GM19372 (cell line): ENCODE measurements around the gene LRRC1.
A peak's percentile ranks its signal among the peaks of the same experiment; 100 is the strongest.
"Not testable (repeated sequence)": the region's sequence is repeated elsewhere in the genome, so short reads cannot be mapped to it uniquely, and the experiment has no call there.

ENCODE experiments used
- ATAC-seq: cut with Tn5 transposase; IDR thresholded peaks from one replicate; pipeline ENCODE4 v1.9.1; 2021; ENCODE audit warnings: mild to moderate bottlenecking, low read depth, moderate library complexity; ENCODE audit not compliant: unreplicated experiment

LRRC1 gene

DNA sequence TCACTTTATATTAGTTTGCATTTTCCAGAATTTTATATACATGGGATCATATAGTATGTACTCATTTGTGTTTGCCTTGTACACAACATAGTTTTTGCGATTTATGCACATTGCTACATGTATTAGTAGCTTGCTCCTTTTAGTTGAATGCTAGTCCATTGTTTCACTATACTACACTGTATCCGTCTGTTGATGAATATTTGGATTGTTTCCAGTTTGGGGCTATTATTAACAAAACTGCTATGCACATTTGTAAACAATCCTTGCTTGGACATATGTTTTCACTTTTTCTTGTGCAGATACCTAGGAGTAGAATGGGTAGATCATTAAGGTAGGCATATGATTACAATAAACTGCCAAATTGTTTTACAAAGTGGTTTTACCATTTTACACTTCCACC lies 3.9 kb upstream of the LRRC1 start:
- ATAC-seq = no peak

DNA sequence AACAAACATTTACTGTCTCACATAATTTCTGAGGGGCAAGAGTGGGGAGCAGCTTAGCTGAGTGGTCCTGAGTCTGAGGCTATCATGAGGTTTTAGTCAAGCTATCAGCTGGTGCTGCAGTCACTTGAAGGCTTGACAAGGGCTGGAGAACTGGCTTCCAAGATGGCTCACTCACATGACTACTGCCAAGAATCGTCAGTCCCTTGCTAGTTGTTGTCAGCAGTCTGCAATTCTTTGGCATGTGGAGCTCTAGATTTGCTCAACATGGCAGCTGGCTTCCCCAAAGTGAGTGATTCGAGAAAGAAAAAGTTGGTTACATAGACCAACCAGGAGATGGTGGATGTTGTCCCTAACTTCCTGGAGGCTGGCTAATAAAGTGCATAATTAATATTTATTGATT lies 2.8 kb upstream of the LRRC1 start:
- ATAC-seq = no peak

GRCh38 chr6:53792973-53793317 lies 1.9 kb upstream of the LRRC1 start:
- no peak for ATAC-seq

DNA sequence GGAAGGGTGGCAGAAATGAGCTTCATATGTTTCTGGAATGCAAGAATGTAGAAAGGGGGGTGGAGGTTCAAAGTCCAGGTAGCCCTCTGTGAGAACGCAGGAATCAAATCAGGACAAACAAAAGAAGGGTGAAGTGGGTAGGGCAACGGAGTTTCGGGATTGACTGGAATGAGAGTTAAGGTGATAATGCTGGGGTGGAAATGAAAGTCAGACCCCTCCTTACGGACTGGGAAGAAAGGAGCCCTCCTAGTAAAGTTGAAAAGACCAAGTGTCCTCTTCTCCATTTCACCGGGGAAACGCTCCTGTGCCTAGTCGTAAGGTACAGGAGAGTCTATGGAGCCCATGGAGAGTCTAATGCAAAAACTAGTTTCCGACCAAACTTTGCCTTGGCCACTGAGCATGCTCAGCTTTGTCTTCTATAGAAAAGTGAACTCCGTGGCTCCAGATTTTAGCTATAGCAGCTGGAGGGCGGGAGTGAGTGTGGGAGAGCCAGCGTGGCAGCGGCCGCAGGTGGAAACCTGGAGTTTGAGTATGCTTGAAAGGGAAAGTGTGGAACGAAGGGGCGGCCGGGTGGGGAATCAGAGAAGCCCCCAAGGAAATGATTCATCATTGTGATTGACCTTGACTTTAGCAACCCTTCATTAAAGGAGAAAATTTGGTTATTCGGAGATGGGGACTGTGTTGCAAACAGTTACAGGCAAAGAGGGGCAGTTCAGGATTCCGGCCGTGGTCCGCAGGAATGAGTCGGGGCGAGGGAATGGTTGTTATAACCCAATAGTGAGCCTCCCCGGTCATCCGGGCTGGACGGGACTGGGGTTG lies 1.3 kb upstream of the LRRC1 start:
- ATAC-seq = no peak

DNA sequence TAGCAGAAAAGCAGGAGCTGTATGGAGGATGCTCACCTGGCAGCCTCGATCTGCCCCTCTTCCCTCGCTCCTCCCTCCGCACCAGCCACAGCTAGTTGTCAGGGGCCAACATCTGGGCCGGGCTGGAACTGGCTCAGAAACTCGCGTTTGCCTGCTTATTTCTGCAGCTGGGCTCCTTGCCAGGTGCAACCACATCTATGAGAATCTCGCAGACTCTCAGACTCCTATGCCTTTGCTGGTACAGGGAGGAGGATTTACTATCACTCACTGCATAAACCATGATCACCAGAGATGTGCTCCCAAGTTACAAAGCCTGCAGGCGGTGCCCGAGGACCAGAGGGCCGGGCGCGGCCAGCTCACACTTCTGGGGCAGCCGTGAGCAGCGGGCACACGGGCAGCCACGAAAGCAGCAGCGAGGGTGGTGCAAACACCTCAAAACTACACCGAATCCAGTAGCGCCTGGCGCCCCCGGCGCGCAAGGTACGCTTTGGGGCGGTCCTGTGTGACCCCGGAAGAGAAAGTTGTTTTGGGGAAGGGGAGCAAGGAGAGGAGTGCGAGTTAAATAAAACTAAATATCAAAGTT lies 577 bp upstream of the LRRC1 start:
- ATAC-seq = peak; percentile 44

- ATAC-seq = peak; percentile 23
These were observed 516 bp downstream of the LRRC1 start for GRCh38 chr6:53795340-53795701.

DNA sequence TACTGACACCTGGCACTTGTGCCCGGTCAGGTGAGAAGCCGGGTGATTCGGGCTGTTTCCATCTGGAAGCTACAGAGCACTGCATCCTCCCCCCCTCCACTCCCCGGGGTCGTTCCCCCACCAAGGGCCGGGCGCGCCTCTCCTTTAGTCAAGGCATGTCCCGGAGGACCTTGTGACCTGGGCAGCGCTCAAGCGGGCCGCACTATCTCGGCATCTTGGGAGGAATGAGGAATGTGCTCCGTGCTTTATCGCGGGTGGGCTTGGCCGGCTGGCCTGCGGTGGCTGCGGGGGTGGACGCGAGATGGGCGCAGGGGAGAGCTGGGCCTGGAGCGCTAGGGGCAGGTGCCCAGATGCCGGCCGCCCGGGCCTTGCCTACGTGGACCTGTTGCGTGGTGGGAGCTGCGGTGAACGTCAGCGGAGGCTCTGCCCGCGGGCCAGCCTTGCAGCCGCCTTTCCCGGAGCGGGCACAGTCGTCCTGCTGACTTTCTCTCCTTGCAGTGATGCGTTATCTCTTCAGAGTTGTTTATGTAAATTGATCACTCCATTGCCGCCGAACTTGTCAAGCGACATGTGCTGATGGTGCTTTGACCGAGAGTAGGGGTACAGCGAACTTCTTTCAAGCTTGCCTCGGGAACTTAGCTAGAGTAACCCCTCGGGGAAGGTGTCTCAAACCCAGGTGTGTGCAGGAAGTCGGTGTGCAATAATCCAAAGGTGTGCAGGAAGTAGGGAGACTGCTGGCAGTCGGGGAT lies 1.1 kb downstream of the LRRC1 start:
- ATAC-seq = no peak

- ATAC-seq = no peak
These were observed 1.6 kb downstream of the LRRC1 start for GRCh38 chr6:53796451-53796780.

DNA sequence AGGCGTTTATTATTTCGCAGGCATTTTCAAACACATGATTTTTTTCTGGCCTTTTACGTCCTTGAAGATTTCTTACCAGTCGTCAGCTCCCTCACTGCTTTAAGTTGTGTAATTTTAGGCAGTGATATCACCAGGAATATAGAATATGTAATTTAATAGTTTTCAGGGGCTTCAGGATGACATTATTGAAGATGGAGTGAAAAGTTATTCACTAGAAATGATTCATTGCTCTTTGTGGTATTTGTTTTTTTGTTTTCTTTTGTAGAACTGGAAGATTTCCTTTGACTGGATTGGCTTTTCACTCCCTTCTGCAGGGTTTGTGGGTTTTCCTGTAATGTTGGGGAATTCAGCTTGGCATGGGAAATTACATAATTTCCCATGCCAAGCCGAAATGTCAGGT lies 2.0 kb downstream of the LRRC1 start:
- ATAC-seq = no peak

GRCh38 chr6:53797304-53797703 lies 2.5 kb downstream of the LRRC1 start:
- no peak for ATAC-seq

DNA sequence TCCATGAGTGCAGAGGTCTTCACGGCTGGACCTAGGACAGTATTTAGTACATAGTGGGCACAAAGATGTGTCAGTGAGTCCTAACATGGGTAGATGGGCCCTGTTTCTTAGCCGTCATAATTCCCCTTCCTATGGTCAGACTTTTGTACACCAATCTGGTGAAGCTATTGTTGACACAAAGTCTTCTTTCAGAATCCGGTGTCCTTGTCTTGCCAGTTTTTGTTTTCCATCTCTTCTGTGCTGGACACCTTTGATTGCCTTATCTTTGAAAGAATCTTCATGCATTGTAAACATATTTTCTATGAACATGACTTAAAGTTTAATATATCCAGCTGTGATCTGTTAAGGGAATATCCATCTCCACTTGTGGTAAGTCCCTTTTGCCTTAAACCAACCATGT lies 4.5 kb downstream of the LRRC1 start:
- ATAC-seq = no peak

DNA sequence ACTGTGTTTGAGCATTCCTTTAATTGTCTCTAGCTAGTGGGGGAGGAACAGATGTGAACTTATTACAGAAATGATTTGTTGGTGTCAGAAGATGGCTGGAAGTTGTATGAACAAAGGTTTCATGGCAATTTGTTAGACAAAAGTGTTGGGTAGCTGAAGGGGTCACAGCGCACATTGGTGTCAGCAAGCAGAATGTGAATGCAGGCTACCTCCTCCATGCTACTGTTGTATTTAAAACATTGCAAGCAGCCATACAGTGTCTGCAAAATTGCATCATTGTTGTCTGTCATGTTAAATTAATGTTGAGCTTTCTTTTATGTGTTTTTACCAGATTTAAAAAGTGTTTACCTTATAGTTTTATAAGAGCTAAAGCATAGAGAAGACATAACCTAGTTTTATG lies 6.2 kb downstream of the LRRC1 start:
- ATAC-seq = no peak

GRCh38 chr6:53802582-53802981 lies 7.8 kb downstream of the LRRC1 start:
- ATAC-seq = no peak

DNA sequence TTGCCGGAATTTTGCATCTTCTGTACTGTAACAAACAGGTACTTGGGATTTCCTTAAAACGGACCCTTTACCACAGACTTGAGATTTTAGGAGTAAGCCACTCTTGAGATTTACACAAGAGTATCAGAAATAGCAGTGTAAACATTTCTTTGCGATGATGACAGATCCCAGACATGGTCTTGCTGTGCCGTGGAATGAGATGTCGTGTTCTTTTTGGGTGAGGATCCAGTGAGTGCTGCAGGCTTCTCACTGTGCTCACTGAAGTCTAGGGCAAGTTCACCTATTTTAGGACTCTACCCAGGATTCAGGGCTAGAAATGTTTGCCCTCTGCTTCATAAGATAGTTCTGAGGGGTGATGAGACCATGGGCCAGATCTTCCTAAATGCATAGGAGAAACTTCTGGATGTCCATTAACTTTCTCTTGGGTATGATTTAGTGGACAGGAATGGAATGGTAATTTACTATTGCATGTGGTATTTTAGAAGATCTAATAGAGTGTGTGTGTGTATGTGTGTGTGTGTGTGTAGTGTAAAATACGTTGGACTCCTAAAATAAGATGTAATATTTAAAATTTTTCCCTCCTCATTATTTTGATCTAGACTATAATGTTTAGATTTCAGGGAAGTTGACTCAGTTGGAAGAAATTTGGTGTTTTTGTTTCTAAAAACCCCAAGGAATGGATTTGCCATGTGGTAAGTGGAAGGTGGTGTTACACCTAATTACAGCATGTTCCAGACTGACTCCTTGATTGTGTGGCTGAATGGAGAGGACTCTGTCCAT lies 8.5 kb downstream of the LRRC1 start:
- no peak for ATAC-seq

DNA sequence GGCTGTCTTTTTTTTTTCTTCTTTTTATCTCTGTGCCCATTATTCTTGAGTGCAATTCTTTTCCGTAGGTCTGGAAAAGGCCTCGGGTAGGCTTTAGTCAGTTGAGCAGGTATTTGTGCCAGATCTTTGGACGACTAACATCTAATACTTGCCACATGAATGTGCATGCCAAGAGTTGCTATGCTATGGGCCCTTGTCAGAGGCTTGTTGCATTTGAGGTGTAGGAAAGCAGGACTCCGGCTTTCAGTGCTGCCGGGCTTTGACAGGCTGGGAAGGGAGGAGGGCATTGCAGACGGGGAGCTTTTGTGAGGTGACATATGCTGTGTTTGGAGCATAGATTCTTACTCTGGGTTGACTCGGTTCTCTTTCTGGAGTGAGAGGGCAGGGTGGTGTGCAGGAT lies 10.2 kb downstream of the LRRC1 start:
- no peak for ATAC-seq

DNA sequence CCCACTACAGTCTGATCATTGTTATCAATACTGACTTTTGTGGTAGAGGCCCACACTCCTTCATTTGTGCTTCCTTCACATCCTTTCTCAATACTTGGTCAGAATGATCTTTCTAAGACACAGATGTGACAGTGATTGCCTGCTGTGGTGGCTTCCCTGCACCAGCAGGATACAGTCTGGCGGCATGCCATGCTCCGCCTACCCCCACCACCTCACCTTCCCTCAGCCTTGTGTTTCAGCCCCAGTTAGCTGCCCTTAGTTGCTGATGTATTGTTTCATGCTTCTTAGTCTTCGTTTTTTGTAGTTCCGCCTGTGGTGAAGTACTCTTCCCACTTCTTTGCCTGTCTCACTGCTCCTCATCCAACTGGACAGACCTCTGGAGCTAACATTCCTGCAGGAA lies 10.9 kb downstream of the LRRC1 start:
- no peak for ATAC-seq

- ATAC-seq = not testable (repeated sequence)
These were observed 12.8 kb downstream of the LRRC1 start for GRCh38 chr6:53807606-53808005.

DNA sequence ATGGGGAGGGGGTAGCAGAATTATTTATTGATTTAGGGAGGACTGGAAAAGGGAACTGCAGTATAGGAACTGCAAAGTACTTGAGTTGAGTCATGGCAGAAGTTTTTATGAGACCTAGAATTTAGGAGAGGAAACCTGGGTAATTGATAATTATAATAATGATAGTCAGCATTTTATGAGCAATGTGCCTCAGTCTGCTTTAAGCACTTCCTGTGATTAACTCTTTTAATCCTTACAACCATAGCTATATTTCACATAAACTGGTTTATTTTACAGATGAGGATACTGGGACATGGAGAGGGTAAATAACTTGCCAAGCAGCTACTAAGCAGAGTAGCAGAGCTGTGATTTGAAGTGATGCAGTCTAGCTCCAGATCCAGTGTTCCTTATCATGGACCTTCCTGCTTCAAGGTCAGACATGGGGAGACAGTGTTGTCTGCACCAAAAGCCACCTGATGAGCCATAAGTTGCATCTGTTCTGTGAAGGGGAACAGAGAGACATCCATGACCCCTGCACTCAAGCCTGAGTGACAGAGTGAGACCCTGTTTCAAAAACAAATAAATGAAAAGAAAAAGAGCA lies 13.6 kb downstream of the LRRC1 start:
- ATAC-seq = no peak

GRCh38 chr6:53809691-53810090 lies 14.9 kb downstream of the LRRC1 start:
- ATAC-seq = no peak

GRCh38 chr6:53811082-53811481 lies 16.3 kb downstream of the LRRC1 start:
- ATAC-seq = peak; percentile 86

GRCh38 chr6:53811746-53812145 lies 16.9 kb downstream of the LRRC1 start:
- no peak for ATAC-seq
